ENCODE data around the gene CAMKMT. TPM values are rescaled to one million over a fixed set of nuclear protein-coding genes. Genes with fewer than 3 reads are reported as not detected.
A peak's percentile ranks its signal among the peaks of the same experiment; 100 is the strongest.

The CAMKMT gene
- total RNA-seq, 1 experiment from 2014 or later: 17.4 TPM

GRCh38 chr2:44769349-44770011 lies 407.7 kb downstream of the CAMKMT start:
- no peaks in the 10 kb centered on the region for H3K79me2 ChIP-seq (ENCODE audit: insufficient read depth, low read length)
- Mint-ChIP-seq H3K9me3 (no peaks in the 10 kb centered on the region; a peak in 1 of 5 replicates), H3K4me1 (peaks cover 48 to 63% of the 10 kb centered on the region in 2 experiments), H3K27me3 (ENCODE audit: low read depth) (peaks cover 42% of the 10 kb centered on the region), H3K27ac (no peak overlapping the region), H3K4me3 (no peak overlapping the region), H3K36me3 (ENCODE audit: insufficient read depth in 1 of 3, low read depth in 3 of 3) (no peaks in the 10 kb centered on the region)
- no peak overlapping the region for H2BK12ac ChIP-seq (ENCODE audit: insufficient read length, low read depth, low read length)
- no peak overlapping the region for H3T11ph ChIP-seq (ENCODE audit: low read length)
- no peaks in the 10 kb centered on the region for H3K79me1 ChIP-seq (ENCODE audit: insufficient read depth, low read depth, low read length, poor library complexity, severe bottlenecking)
- H2BK5ac ChIP-seq (ENCODE audit: insufficient read length, low read length): no peak overlapping the region
- no peak overlapping the region for H3K4ac ChIP-seq (ENCODE audit: low read depth, low read length)
- no peak overlapping the region for H2AK5ac ChIP-seq (ENCODE audit: insufficient read length, low read length)
- H4K8ac ChIP-seq (replicated peaks; ENCODE audit: insufficient read length, low read depth, low read length): no peak overlapping the region
- no peak overlapping the region for H3K9ac ChIP-seq (ENCODE audit: extremely low read depth, insufficient read length, low read length)
- H3K27me3 ChIP-seq (ENCODE audit: insufficient read depth, low read length): peaks cover 7% of the 10 kb centered on the region; the same call in 1 of the 2 replicates
- no peaks in the 10 kb centered on the region for H3K23me2 ChIP-seq (ENCODE audit: insufficient read length, low read depth, low read length, poor library complexity, severe bottlenecking)
- no peak overlapping the region for H3K23ac ChIP-seq (ENCODE audit: insufficient read length, low read depth, low read length)
- no peaks in the 10 kb centered on the region; the same call in 1 of the 2 replicates for H3K4me1 ChIP-seq (ENCODE audit: insufficient read depth, low read length)
- no peaks in the 10 kb centered on the region for H4K20me1 ChIP-seq (ENCODE audit: control insufficient read depth, insufficient read depth, insufficient read length)
- DNase-seq: no peak
- H4K91ac ChIP-seq (ENCODE audit: insufficient read length, low read depth, low read length): no peak overlapping the region
- no peak overlapping the region for H3K27ac ChIP-seq (ENCODE audit: insufficient read length, low read depth, low read length)
- TF ChIP-seq, protein P1, sequence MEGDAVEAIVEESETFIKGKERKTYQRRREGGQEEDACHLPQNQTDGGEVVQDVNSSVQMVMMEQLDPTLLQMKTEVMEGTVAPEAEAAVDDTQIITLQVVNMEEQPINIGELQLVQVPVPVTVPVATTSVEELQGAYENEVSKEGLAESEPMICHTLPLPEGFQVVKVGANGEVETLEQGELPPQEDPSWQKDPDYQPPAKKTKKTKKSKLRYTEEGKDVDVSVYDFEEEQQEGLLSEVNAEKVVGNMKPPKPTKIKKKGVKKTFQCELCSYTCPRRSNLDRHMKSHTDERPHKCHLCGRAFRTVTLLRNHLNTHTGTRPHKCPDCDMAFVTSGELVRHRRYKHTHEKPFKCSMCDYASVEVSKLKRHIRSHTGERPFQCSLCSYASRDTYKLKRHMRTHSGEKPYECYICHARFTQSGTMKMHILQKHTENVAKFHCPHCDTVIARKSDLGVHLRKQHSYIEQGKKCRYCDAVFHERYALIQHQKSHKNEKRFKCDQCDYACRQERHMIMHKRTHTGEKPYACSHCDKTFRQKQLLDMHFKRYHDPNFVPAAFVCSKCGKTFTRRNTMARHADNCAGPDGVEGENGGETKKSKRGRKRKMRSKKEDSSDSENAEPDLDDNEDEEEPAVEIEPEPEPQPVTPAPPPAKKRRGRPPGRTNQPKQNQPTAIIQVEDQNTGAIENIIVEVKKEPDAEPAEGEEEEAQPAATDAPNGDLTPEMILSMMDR (conservative IDR thresholded peaks at IDR 0.05): no peak
- no peak overlapping the region for H2BK15ac ChIP-seq (ENCODE audit: low read depth, low read length)
- no peak overlapping the region for H3K18ac ChIP-seq (ENCODE audit: insufficient read length, low read depth, low read length)
- no peak overlapping the region for H2BK20ac ChIP-seq (ENCODE audit: low read depth, low read length, poor library complexity, severe bottlenecking)
- WGBS (ENCODE audit: extremely low coverage, insufficient read length, low lambda C conversion rate): no CpG with 5 or more reads among the region's 9 CpGs
- peak overlapping the region; percentile 44 for H3K4me2 ChIP-seq (ENCODE audit: insufficient read depth, insufficient read length, low read length)
- no peak overlapping the region for H4K5ac ChIP-seq (ENCODE audit: insufficient read length, low read depth, low read length)
- H2BK120ac ChIP-seq (ENCODE audit: low read depth, low read length, poor library complexity, severe bottlenecking): no peak overlapping the region
- no peaks in the 10 kb centered on the region for H3K9me3 ChIP-seq (ENCODE audit: control insufficient read depth, low read depth, low read length)
- H2AFZ ChIP-seq (ENCODE audit: low read length): no peak overlapping the region
- H3K56ac ChIP-seq (ENCODE audit: insufficient read length, low read depth, low read length): no peak overlapping the region
- no peak overlapping the region for H3K14ac ChIP-seq (ENCODE audit: insufficient read depth, low read length)

Data from H9 (cell line).